Activated naive CD4-positive, alpha-beta T cell treated with anti-CD3 and anti-CD28 coated beads, Interleukin-2, amount 50 U/mL, for 72 hours (primary cell): ENCODE results near the gene ZSCAN2. TPM values are rescaled to one million over a fixed set of nuclear protein-coding genes. Genes with fewer than 3 reads are reported as not detected.

ENCODE experiments used
- total RNA-seq, 2 donors: library from RNA; stranded (reverse); gene quantifications; one replicate each; pipeline ENCODE4 v1.2.3, GENCODE V29; 2022

The ZSCAN2 gene
- total RNA-seq, 2 donors from 2014 or later = 5.6 to 6.2 TPM

Other genes with a start within 250 kb of the ZSCAN2 start
- 10 to 100 TPM in 1 of 2 donors, 1 to 10 TPM in 1; 6.9 to 17.5 TPM for gene WDR73, start 53.3 kb downstream of the ZSCAN2 start, total RNA-seq
- gene NMB, start 57.2 kb downstream of the ZSCAN2 start, total RNA-seq = 1 to 10 TPM; 1.9 to 9.4 TPM
- gene SEC11A, start 115.1 kb downstream of the ZSCAN2 start, total RNA-seq = 100 to 1,000 TPM; 111 to 129 TPM
- 10 to 100 TPM; 22.7 to 34.7 TPM for gene ZNF592, start 147.6 kb downstream of the ZSCAN2 start, total RNA-seq
- under 1 TPM; 0.07 to 0.54 TPM for gene ALPK3, start 216.3 kb downstream of the ZSCAN2 start, total RNA-seq